ENCODE results near the gene HADH.
"Not testable (repeated sequence)": the region's sequence is repeated elsewhere in the genome, so short reads cannot be mapped to it uniquely, and the experiment has no call there.

GRCh38 chr4:108050166-108051111 lies 60.8 kb downstream of the HADH start:
- TF ChIP-seq MAX (IDR thresholded peaks at IDR 0.05); JUND (IDR thresholded peaks at IDR 0.05); SP1 (IDR thresholded peaks at IDR 0.05); RAD21 (IDR thresholded peaks at IDR 0.05); ATF3 (IDR thresholded peaks at IDR 0.05); CTCF (IDR thresholded peaks at IDR 0.05; ENCODE audit: low read depth, low read length, missing input control); ZBTB33 (IDR thresholded peaks at IDR 0.05): not testable (repeated sequence)

All from liver (tissue), 3 donors.